ENCODE results near the gene TIMMDC1.

DNA sequence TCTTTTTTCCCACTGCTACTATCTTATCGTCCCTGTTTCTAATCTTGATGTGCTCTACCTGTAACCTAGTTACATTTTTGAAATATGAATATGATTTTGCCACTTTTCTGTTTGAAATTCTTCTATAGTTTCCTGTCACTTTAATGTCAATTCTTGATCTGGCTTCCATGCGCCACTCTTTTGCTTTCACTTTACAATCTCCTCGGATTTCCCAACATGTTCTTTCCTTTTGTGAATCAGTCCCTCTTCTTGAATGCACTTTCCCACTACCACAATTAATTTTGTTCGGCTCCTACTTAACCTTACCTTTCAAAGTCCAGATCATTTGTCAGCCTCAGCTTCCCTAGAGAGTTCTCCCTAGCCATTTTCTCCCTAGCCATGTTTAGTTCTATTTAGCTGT lies 8.3 kb downstream of the TIMMDC1 start:
- no peak for TF ChIP-seq EZH2 (IDR thresholded peaks at IDR 0.05; ENCODE audit: insufficient read depth, poor library complexity, severe bottlenecking)
- no peak for TF ChIP-seq EZH2phosphoT487 (IDR thresholded peaks at IDR 0.05; ENCODE audit: insufficient read depth, low read depth)

Data from GM23248 (cell line).